ENCODE results near the gene CACUL1.

Gene CACUL1

GRCh38 chr10:118633786-118634185 lies 121.0 kb downstream of the CACUL1 start:
- DNase-seq: no peak

DNA sequence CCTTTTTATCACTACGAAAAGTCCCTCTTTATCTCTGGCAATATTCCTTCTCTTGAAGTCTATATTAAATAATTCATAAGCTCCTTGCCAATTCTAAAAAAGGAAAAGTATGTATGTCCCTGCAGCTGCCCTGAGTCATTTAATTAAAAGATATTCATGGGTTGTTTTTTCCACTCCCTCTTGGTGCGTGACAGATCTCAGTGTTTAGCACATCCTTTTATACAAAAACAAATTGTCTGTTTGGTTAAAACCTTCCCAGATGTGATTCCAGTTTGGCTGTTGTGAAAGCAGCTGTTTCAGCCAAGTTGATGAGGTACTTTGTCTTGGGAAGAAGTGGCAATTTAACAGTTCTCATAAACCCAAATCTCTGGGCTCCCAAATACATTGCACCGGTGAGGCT lies 125.6 kb downstream of the CACUL1 start:
- DNase-seq: no peak

DNA sequence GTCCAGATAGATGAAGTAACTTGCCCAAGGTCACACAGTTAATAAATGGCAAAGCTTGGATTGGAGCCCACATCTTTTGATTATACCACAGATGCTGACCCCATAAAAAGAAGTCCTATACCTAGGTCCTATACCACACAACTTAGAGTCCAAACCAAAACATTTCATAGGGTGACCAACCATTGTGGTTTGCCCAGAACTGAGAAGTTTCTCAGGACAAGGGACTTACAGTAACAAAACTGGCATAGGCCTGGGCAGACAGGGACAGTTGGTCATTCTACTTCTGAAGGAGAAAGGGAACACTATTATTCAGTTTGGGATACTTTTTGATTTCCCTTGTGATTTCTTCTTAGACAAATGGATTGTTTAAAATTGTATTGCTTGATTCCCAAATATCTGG lies 126.4 kb downstream of the CACUL1 start:
- DNase-seq: no peak

- DNase-seq: no peak
These were observed 127.8 kb downstream of the CACUL1 start for GRCh38 chr10:118626953-118627352.

Measured in NCI-H187 (cell line).